ENCODE results near the gene EHBP1L1. TPM values are rescaled to one million over a fixed set of nuclear protein-coding genes. Genes with fewer than 3 reads are reported as not detected.

Gene EHBP1L1
- total RNA-seq, 1 donor from 2014 or later: 81.3 TPM

- DNase-seq (ENCODE audit: low spot score): no peak
- peaks cover 42% of the 10 kb centered on the region for H3K4me1 Mint-ChIP-seq (ENCODE audit: low read depth)
- no peaks in the 10 kb centered on the region for H3K9me3 Mint-ChIP-seq (ENCODE audit: low read depth)
- no peaks in the 10 kb centered on the region for H3K27me3 Mint-ChIP-seq (ENCODE audit: low read depth)
- TF ChIP-seq CTCF (IDR thresholded peaks at IDR 0.05): no peak
- peaks cover 11% of the 10 kb centered on the region for H3K36me3 Mint-ChIP-seq (ENCODE audit: low read depth)
- no peak overlapping the region for H3K4me3 Mint-ChIP-seq (ENCODE audit: unreplicated experiment)
- peak overlapping the region; percentile 15 for H3K27ac Mint-ChIP-seq (ENCODE audit: unreplicated experiment)
These were observed 34.6 kb downstream of the EHBP1L1 start for GRCh38 chr11:65610404-65610803.

GRCh38 chr11:65611028-65611757, 35.3 kb downstream of the EHBP1L1 start:
- Mint-ChIP-seq H3K9me3 (ENCODE audit: low read depth) (no peaks in the 10 kb centered on the region), H3K4me3 (ENCODE audit: unreplicated experiment) (peak overlapping the region; percentile 88), H3K4me1 (ENCODE audit: low read depth) (peaks cover 42% of the 10 kb centered on the region), H3K27ac (ENCODE audit: unreplicated experiment) (no peak overlapping the region), H3K36me3 (ENCODE audit: low read depth) (peaks cover 9% of the 10 kb centered on the region), H3K27me3 (ENCODE audit: low read depth) (no peaks in the 10 kb centered on the region)
- TF ChIP-seq CTCF (IDR thresholded peaks at IDR 0.05): no peak
- DNase-seq (ENCODE audit: low spot score): no peak

- Mint-ChIP-seq H3K4me3 (ENCODE audit: unreplicated experiment) (peak overlapping the region; percentile 88), H3K4me1 (ENCODE audit: low read depth) (peaks cover 50% of the 10 kb centered on the region), H3K9me3 (ENCODE audit: low read depth) (no peaks in the 10 kb centered on the region), H3K27me3 (ENCODE audit: low read depth) (no peaks in the 10 kb centered on the region), H3K27ac (ENCODE audit: unreplicated experiment) (peak overlapping the region; percentile 83), H3K36me3 (ENCODE audit: low read depth) (peaks cover 9% of the 10 kb centered on the region)
- TF ChIP-seq CTCF (IDR thresholded peaks at IDR 0.05): no peak
- DNase-seq (ENCODE audit: low spot score): no peak
These were observed 36.1 kb downstream of the EHBP1L1 start for GRCh38 chr11:65611758-65612603.

- H3K36me3 Mint-ChIP-seq (ENCODE audit: low read depth): peaks cover 9% of the 10 kb centered on the region
- H3K9me3 Mint-ChIP-seq (ENCODE audit: low read depth): no peaks in the 10 kb centered on the region
- H3K4me3 Mint-ChIP-seq (ENCODE audit: unreplicated experiment): peak overlapping the region; percentile 88
- DNase-seq (ENCODE audit: low spot score): no peak
- H3K4me1 Mint-ChIP-seq (ENCODE audit: low read depth): peaks cover 53% of the 10 kb centered on the region
- peak overlapping the region; percentile 27 for H3K27ac Mint-ChIP-seq (ENCODE audit: unreplicated experiment)
- no peaks in the 10 kb centered on the region for H3K27me3 Mint-ChIP-seq (ENCODE audit: low read depth)
- no peak for TF ChIP-seq CTCF (IDR thresholded peaks at IDR 0.05)
These were observed 36.8 kb downstream of the EHBP1L1 start for GRCh38 chr11:65612691-65613090.

GRCh38 chr11:65613091-65613928, 37.5 kb downstream of the EHBP1L1 start:
- H3K4me3 Mint-ChIP-seq (ENCODE audit: unreplicated experiment): peak overlapping the region; percentile 88
- peaks cover 53% of the 10 kb centered on the region for H3K4me1 Mint-ChIP-seq (ENCODE audit: low read depth)
- H3K27me3 Mint-ChIP-seq (ENCODE audit: low read depth): no peaks in the 10 kb centered on the region
- H3K9me3 Mint-ChIP-seq (ENCODE audit: low read depth): no peaks in the 10 kb centered on the region
- peaks cover 7% of the 10 kb centered on the region for H3K36me3 Mint-ChIP-seq (ENCODE audit: low read depth)
- peak overlapping the region; percentile 17 for H3K27ac Mint-ChIP-seq (ENCODE audit: unreplicated experiment)
- TF ChIP-seq CTCF (IDR thresholded peaks at IDR 0.05): peak; percentile 11
- DNase-seq (ENCODE audit: low spot score): no peak
